Loucy (cell line): ENCODE measurements around the gene GIPC3.

Source experiments
- H2AFZ ChIP-seq: fragments of 200-600 bp; sonication (generic); 2 replicates; pipeline ENCODE4 v1.6.0; 2016; ENCODE audit warnings: antibody characterized with exemption, mild to moderate bottlenecking, low read length, moderate library complexity
- H3F3A ChIP-seq: fragments of 200-600 bp; 2 replicates; pipeline ENCODE4 v1.6.0; 2016; ENCODE audit warnings: antibody characterized with exemption, low read depth, mild to moderate bottlenecking
- H3K27me3 ChIP-seq: fragments of 200-600 bp; sonication (generic); 2 replicates; pipeline ENCODE4 v1.6.1; 2014; ENCODE audit warnings: low read length, mild to moderate bottlenecking; ENCODE audit not compliant: insufficient read depth, poor library complexity, severe bottlenecking
- H3K36me3 ChIP-seq: fragments of 200-600 bp; sonication (generic); 2 replicates; pipeline ENCODE4 v1.6.1; 2016; ENCODE audit warnings: low read length; ENCODE audit not compliant: insufficient read depth
- H3K4me1 ChIP-seq: fragments of 200-600 bp; sonication (generic); 2 replicates; pipeline ENCODE4 v1.5.1; 2014; ENCODE audit warnings: low read length, mild to moderate bottlenecking; ENCODE audit not compliant: insufficient read depth, poor library complexity, severe bottlenecking
- H3K4me2 ChIP-seq: fragments of 200-600 bp; sonication (generic); 2 replicates; pipeline ENCODE4 v1.6.0; 2014; ENCODE audit warnings: antibody characterized with exemption, low read length, low read depth, mild to moderate bottlenecking; ENCODE audit not compliant: poor library complexity, severe bottlenecking
- H3K4me3 ChIP-seq: fragments of 200-600 bp; sonication (generic); 2 replicates; pipeline ENCODE4 v1.5.1; 2014; ENCODE audit warnings: low read length, mild to moderate bottlenecking, mixed read lengths; ENCODE audit not compliant: poor library complexity, severe bottlenecking
- H3K79me2 ChIP-seq: fragments of 200-600 bp; sonication (generic); 2 replicates; pipeline ENCODE4 v1.6.1; 2014; ENCODE audit warnings: low read length; ENCODE audit not compliant: insufficient read depth
- H3K9ac ChIP-seq: fragments of 200-600 bp; sonication (generic); 2 replicates; pipeline ENCODE4 v1.6.0; 2014; ENCODE audit warnings: mild to moderate bottlenecking, low read depth, low read length, moderate library complexity; ENCODE audit not compliant: poor library complexity, severe bottlenecking
- H3K9me2 ChIP-seq: fragments of 200-600 bp; sonication (generic); replicated peaks from 2 replicates; pipeline ENCODE4 v1.6.1; 2016; ENCODE audit warnings: low read depth, low read length, mixed read lengths
- H3K9me3 ChIP-seq: fragments of 200-600 bp; sonication (generic); 2 replicates; pipeline ENCODE4 v1.6.1; 2014; ENCODE audit warnings: mild to moderate bottlenecking, antibody characterized with exemption, low read length, low read depth; ENCODE audit not compliant: insufficient read depth
- H4K20me1 ChIP-seq: fragments of 200-600 bp; sonication (generic); 2 replicates; pipeline ENCODE4 v1.6.0; 2014; ENCODE audit warnings: antibody characterized with exemption, low read length, mild to moderate bottlenecking; ENCODE audit not compliant: insufficient read depth, poor library complexity, severe bottlenecking
- EZH2phosphoT487 ChIP-seq: fragments of 200-600 bp; IDR thresholded peaks from 2 replicates; pipeline ENCODE4 v1.6.1; 2018; ENCODE audit warnings: antibody characterized with exemption, mild to moderate bottlenecking, moderate library complexity, borderline replicate concordance
- TF ChIP-seq, protein P1 (sequence below): fragments of 200-600 bp; sonication (generic); conservative IDR thresholded peaks from 2 replicates; pipeline ENCODE4 v1.5.1; 2014; ENCODE audit warnings: mild to moderate bottlenecking, antibody characterized with exemption, low read length

GIPC3 gene

DNA sequence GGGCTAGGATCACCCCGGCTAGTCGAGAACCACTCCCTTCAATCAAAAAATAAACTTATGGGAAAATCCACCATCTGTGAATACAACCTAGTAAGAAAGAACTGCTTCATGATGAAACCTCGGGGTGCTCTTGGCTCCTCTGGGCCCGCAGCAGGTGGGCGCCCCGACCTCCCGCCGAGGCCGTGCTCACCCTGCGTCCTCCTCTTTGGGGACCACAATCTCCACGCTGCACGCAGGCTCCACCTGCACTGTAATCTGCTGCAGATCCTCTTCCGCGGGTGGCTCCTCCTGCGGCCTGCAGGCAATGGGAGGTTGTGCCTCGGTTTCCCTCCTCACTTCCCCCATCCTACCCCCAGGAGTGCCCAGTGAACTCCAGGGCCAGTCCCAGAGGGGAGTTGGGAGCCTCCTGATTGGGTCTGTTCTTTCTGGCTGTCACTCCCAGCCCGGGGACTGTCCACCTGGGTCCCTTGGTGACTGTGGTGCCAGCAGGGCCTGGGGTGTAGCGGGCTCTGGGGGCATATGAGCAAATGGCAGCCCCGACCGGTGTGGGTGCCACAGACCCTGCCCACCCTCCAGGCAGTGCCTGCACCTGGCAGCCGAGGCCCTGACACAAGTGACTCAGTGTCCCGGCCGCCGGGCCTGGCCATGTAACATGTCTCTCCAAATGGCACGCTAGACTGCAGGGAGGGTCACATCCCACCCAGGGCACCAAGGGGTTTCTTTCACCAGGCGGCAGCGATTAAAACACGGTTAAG lies 56.4 kb downstream of the GIPC3 start:
- H3K36me3 ChIP-seq: no peaks in the 10 kb centered on the region
- H4K20me1 ChIP-seq: no peaks in the 10 kb centered on the region
- no peaks in the 10 kb centered on the region for H3K4me1 ChIP-seq
- no peaks in the 10 kb centered on the region for H3K79me2 ChIP-seq
- H3K9me2 ChIP-seq: no peaks in the 10 kb centered on the region
- no peak overlapping the region for H3K4me2 ChIP-seq
- no peak overlapping the region for H3K9ac ChIP-seq
- H3K4me3 ChIP-seq: no peak overlapping the region
- H3F3A ChIP-seq: no peaks in the 10 kb centered on the region
- H2AFZ ChIP-seq: no peak overlapping the region
- TF ChIP-seq, protein P1, sequence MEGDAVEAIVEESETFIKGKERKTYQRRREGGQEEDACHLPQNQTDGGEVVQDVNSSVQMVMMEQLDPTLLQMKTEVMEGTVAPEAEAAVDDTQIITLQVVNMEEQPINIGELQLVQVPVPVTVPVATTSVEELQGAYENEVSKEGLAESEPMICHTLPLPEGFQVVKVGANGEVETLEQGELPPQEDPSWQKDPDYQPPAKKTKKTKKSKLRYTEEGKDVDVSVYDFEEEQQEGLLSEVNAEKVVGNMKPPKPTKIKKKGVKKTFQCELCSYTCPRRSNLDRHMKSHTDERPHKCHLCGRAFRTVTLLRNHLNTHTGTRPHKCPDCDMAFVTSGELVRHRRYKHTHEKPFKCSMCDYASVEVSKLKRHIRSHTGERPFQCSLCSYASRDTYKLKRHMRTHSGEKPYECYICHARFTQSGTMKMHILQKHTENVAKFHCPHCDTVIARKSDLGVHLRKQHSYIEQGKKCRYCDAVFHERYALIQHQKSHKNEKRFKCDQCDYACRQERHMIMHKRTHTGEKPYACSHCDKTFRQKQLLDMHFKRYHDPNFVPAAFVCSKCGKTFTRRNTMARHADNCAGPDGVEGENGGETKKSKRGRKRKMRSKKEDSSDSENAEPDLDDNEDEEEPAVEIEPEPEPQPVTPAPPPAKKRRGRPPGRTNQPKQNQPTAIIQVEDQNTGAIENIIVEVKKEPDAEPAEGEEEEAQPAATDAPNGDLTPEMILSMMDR: no peak
- no peak for TF ChIP-seq EZH2phosphoT487
- H3K9me3 ChIP-seq: no peaks in the 10 kb centered on the region
- no peaks in the 10 kb centered on the region for H3K27me3 ChIP-seq

- H3K9me2 ChIP-seq: no peaks in the 10 kb centered on the region
- H3K36me3 ChIP-seq: no peaks in the 10 kb centered on the region
- no peaks in the 10 kb centered on the region for H3K79me2 ChIP-seq
- no peaks in the 10 kb centered on the region for H3K27me3 ChIP-seq
- H3F3A ChIP-seq: no peaks in the 10 kb centered on the region
- no peak overlapping the region for H2AFZ ChIP-seq
- no peaks in the 10 kb centered on the region for H3K4me1 ChIP-seq
- H3K9me3 ChIP-seq: no peaks in the 10 kb centered on the region
- H3K4me3 ChIP-seq: no peak overlapping the region
- no peak overlapping the region for H3K4me2 ChIP-seq
- TF ChIP-seq, protein P1: no peak
- no peak for TF ChIP-seq EZH2phosphoT487
- H3K9ac ChIP-seq: no peak overlapping the region
- no peaks in the 10 kb centered on the region for H4K20me1 ChIP-seq
Measured at GRCh38 chr19:3642296-3642695, 57.0 kb downstream of the GIPC3 start.
